H1 (cell line): ENCODE measurements around the gene MAPK8.

Experiments used
- CEBPB ChIP-seq: IDR thresholded peaks from 2 replicates; pipeline ENCODE4 v1.6.1; 2012; ENCODE audit warnings: low read depth, low read length
- CHD1 ChIP-seq: IDR thresholded peaks from 2 replicates; pipeline ENCODE4 v1.6.1; 2012; ENCODE audit warnings: low read depth, low read length, improper control_type of control experiment
- CTCF ChIP-seq, 3 experiments: IDR thresholded peaks; 1 replicate in 2 of 3; 2 replicates in 1 of 3; pipeline versions ENCODE4 v1.5.1 to v1.6.1; 2011; ENCODE audit warnings: low read length in 3 of 3, mild to moderate bottlenecking in 3 of 3, inconsistent platforms in 2 of 3, low read depth in 1 of 3, moderate library complexity in 1 of 3; ENCODE audit not compliant: insufficient read depth in 1 of 3; ENCODE audit errors: control extremely low read depth in 1 of 3
- EP300 ChIP-seq, 2 experiments: IDR thresholded peaks; 1 replicate in 1 of 2; 2 replicates in 1 of 2; pipeline ENCODE4 v1.6.1; 2011 to 2012; ENCODE audit warnings: low read depth in 2 of 2, low read length in 2 of 2, mild to moderate bottlenecking in 2 of 2, borderline replicate concordance in 1 of 2, inconsistent platforms in 1 of 2, moderate library complexity in 1 of 2
- GTF2F1 ChIP-seq: IDR thresholded peaks from 2 replicates; pipeline ENCODE4 v1.6.1; 2012; ENCODE audit warnings: low read depth, low read length, improper control_type of control experiment, borderline replicate concordance
- JUN ChIP-seq: IDR thresholded peaks from 2 replicates; pipeline ENCODE4 v1.6.1; 2011; ENCODE audit warnings: low read depth, mild to moderate bottlenecking, improper control_type of control experiment, low read length
- MAFK ChIP-seq: IDR thresholded peaks from 2 replicates; pipeline ENCODE4 v1.6.1; 2012; ENCODE audit warnings: low read depth, mild to moderate bottlenecking, improper control_type of control experiment, low read length
- POLR2AphosphoS5 ChIP-seq: IDR thresholded peaks from 2 replicates; pipeline ENCODE4 v1.6.1; 2011; ENCODE audit warnings: low read depth, low read length
- SIX5 ChIP-seq: IDR thresholded peaks from 2 replicates; pipeline ENCODE4 v1.6.1; 2011; ENCODE audit warnings: mild to moderate bottlenecking, low read depth, low read length
- TEAD4 ChIP-seq: IDR thresholded peaks from 2 replicates; pipeline ENCODE4 v1.6.1; 2012; ENCODE audit warnings: low read depth, low read length, inconsistent platforms, mixed read lengths

GRCh38 chr10:48418189-48418788, 111.8 kb downstream of the MAPK8 start:
- TF ChIP-seq SIX5: no peak
- no peak for TF ChIP-seq CTCF (IDR thresholded peaks at IDR 0.05; ENCODE audit: control extremely low read depth in 1 of 3, insufficient read depth in 1 of 3, low read depth in 1 of 3, low read length in 3 of 3)
- no peak for TF ChIP-seq GTF2F1
- TF ChIP-seq MAFK: no peak
- no peak for TF ChIP-seq EP300 (IDR thresholded peaks at IDR 0.05; ENCODE audit: borderline replicate concordance in 1 of 2, low read depth in 2 of 2, low read length in 2 of 2)
- no peak for TF ChIP-seq CHD1
- no peak for TF ChIP-seq POLR2AphosphoS5
- no peak for TF ChIP-seq TEAD4
- TF ChIP-seq CEBPB: no peak
- no peak for TF ChIP-seq JUN
